Measurements from ENCODE around the gene PCDHA12.
"Not testable (repeated sequence)": the region's sequence is repeated elsewhere in the genome, so short reads cannot be mapped to it uniquely, and the experiment has no call there.

Gene PCDHA12

GRCh38 chr5:140835622-140836510 lies 39.2 kb upstream of the PCDHA12 start:
- no peak overlapping the region for H3K4me3 ChIP-seq (ENCODE audit: control insufficient read depth in 1 of 7, extremely low read depth in 1 of 7, insufficient read depth in 4 of 7, low read depth in 2 of 7, low read length in 6 of 7)
- no peaks in the 10 kb centered on the region for H3K36me3 ChIP-seq (ENCODE audit: control insufficient read depth in 4 of 4, insufficient read depth in 4 of 4, low read length in 3 of 4)
- H3K9me3 ChIP-seq (ENCODE audit: control extremely low read depth in 1 of 5, control insufficient read depth in 4 of 5, insufficient read depth in 2 of 5, low read depth in 1 of 5, low read length in 4 of 5): peaks cover 8 to 31% (median 17%) of the 10 kb centered on the region in 5 experiments
- peaks cover 0 to 21% (median 12%) of the 10 kb centered on the region in 5 experiments for H3K27me3 ChIP-seq (replicated peaks in 2 of 5; ENCODE audit: control insufficient read depth in 4 of 5, insufficient read depth in 5 of 5, low read length in 4 of 5)
- ChIA-PET POLR2A (no interaction called here), CTCF (no interaction called here)
- no peaks in the 10 kb centered on the region for H3K4me1 ChIP-seq (ENCODE audit: control extremely low read depth in 1 of 4, control insufficient read depth in 4 of 4, insufficient read depth in 4 of 4, low read length in 3 of 4)
- no peak overlapping the region for H3K27ac ChIP-seq (ENCODE audit: insufficient read depth in 1 of 2, low read depth in 1 of 2, low read length in 2 of 2, poor library complexity in 1 of 2, severe bottlenecking in 2 of 2)
- no peak for DNase-seq
- WGBS (ENCODE audit: insufficient coverage): 41% methylated on average over 103 of the region's 103 CpGs

- Histone ChIP-seq H3K27ac (ENCODE audit: insufficient read depth in 1 of 2, low read depth in 1 of 2, low read length in 2 of 2, poor library complexity in 1 of 2, severe bottlenecking in 2 of 2) (no peak within 1 kb of the TSS), H3K4me1 (ENCODE audit: control extremely low read depth in 1 of 4, control insufficient read depth in 4 of 4, insufficient read depth in 4 of 4, low read length in 3 of 4) (no peaks in the 10 kb centered on the region), H3K4me3 (ENCODE audit: control insufficient read depth in 1 of 7, extremely low read depth in 1 of 7, insufficient read depth in 4 of 7, low read depth in 2 of 7, low read length in 6 of 7) (no peak within 1 kb of the TSS), H3K9me3 (ENCODE audit: control extremely low read depth in 1 of 5, control insufficient read depth in 4 of 5, insufficient read depth in 2 of 5, low read depth in 1 of 5, low read length in 4 of 5) (peaks cover 8 to 29% (median 23%) of the 10 kb centered on the region in 5 experiments), H3K27me3 (replicated peaks in 2 of 5; ENCODE audit: control insufficient read depth in 4 of 5, insufficient read depth in 5 of 5, low read length in 4 of 5) (peaks cover 0 to 17% (median under 1%) of the 10 kb centered on the region in 5 experiments), H3K36me3 (ENCODE audit: control insufficient read depth in 4 of 4, insufficient read depth in 4 of 4, low read length in 3 of 4) (no peaks in the 10 kb centered on the region)
- peak; percentile 2 to 13 (median 6) for DNase-seq
- ChIA-PET POLR2A (no interaction called here), CTCF (no interaction called here)
- whole genome bisulfite sequencing (ENCODE audit: insufficient coverage): 21% methylated on average over 17 of the region's 47 CpGs
Measured at GRCh38 chr5:140840978-140841962, 33.8 kb upstream of the PCDHA12 start, which contains the start of gene PCDHA8. TSS of gene PCDHA8 (plus strand) at chr5:140841187. CDS start at chr5:140841322, 135 bp downstream.

- ChIA-PET CTCF (no interaction called here), POLR2A (no interaction called here)
- no peaks in the 10 kb centered on the region for H3K4me1 ChIP-seq (ENCODE audit: control extremely low read depth in 1 of 4, control insufficient read depth in 4 of 4, insufficient read depth in 4 of 4, low read length in 3 of 4)
- DNase-seq: no peak
- 45% methylated on average over 58 of the region's 87 CpGs for WGBS (ENCODE audit: insufficient coverage)
- no peak overlapping the region for H3K4me3 ChIP-seq (ENCODE audit: control insufficient read depth in 1 of 7, extremely low read depth in 1 of 7, insufficient read depth in 4 of 7, low read depth in 2 of 7, low read length in 6 of 7)
- H3K36me3 ChIP-seq (ENCODE audit: control insufficient read depth in 4 of 4, insufficient read depth in 4 of 4, low read length in 3 of 4): no peaks in the 10 kb centered on the region
- H3K27ac ChIP-seq (ENCODE audit: insufficient read depth in 1 of 2, low read depth in 1 of 2, low read length in 2 of 2, poor library complexity in 1 of 2, severe bottlenecking in 2 of 2): no peak overlapping the region
- H3K27me3 ChIP-seq (replicated peaks in 2 of 5; ENCODE audit: control insufficient read depth in 4 of 5, insufficient read depth in 5 of 5, low read length in 4 of 5): peaks cover 0 to 14% (median 0%) of the 10 kb centered on the region in 5 experiments
- H3K9me3 ChIP-seq (ENCODE audit: control extremely low read depth in 1 of 5, control insufficient read depth in 4 of 5, insufficient read depth in 2 of 5, low read depth in 1 of 5, low read length in 4 of 5): peaks cover 8 to 30% (median 20%) of the 10 kb centered on the region in 5 experiments
Measured at GRCh38 chr5:140842798-140843733, 32.0 kb upstream of the PCDHA12 start.

GRCh38 chr5:140848139-140849102 lies 26.7 kb upstream of the PCDHA12 start, which contains the start of gene PCDHA9:
TSS of gene PCDHA9 (plus strand) at chr5:140848382. CDS start at chr5:140848496, 114 bp downstream.
- Histone ChIP-seq H3K9me3 (ENCODE audit: control extremely low read depth in 1 of 5, control insufficient read depth in 4 of 5, insufficient read depth in 2 of 5, low read depth in 1 of 5, low read length in 4 of 5) (peaks cover 2 to 26% (median 16%) of the 10 kb centered on the region in 5 experiments), H3K27me3 (replicated peaks in 2 of 5; ENCODE audit: control insufficient read depth in 4 of 5, insufficient read depth in 5 of 5, low read length in 4 of 5) (peaks cover 0 to 14% (median 0%) of the 10 kb centered on the region in 5 experiments)
- H3K4me1 ChIP-seq (ENCODE audit: control extremely low read depth in 1 of 4, control insufficient read depth in 4 of 4, insufficient read depth in 4 of 4, low read length in 3 of 4); POLR2A ChIA-PET; H3K4me3 ChIP-seq (ENCODE audit: control insufficient read depth in 1 of 7, extremely low read depth in 1 of 7, insufficient read depth in 4 of 7, low read depth in 2 of 7, low read length in 6 of 7); H3K27ac ChIP-seq (ENCODE audit: insufficient read depth in 1 of 2, low read depth in 1 of 2, low read length in 2 of 2, poor library complexity in 1 of 2, severe bottlenecking in 2 of 2); DNase-seq; H3K36me3 ChIP-seq (ENCODE audit: control insufficient read depth in 4 of 4, insufficient read depth in 4 of 4, low read length in 3 of 4); CTCF ChIA-PET: not testable (repeated sequence)
- WGBS (ENCODE audit: insufficient coverage): 20% methylated on average over 23 of the region's 48 CpGs

- DNase-seq; H3K27ac ChIP-seq (ENCODE audit: insufficient read depth in 1 of 2, low read depth in 1 of 2, low read length in 2 of 2, poor library complexity in 1 of 2, severe bottlenecking in 2 of 2); H3K36me3 ChIP-seq (ENCODE audit: control insufficient read depth in 4 of 4, insufficient read depth in 4 of 4, low read length in 3 of 4); H3K4me1 ChIP-seq (ENCODE audit: control extremely low read depth in 1 of 4, control insufficient read depth in 4 of 4, insufficient read depth in 4 of 4, low read length in 3 of 4); H3K4me3 ChIP-seq (ENCODE audit: control insufficient read depth in 1 of 7, extremely low read depth in 1 of 7, insufficient read depth in 4 of 7, low read depth in 2 of 7, low read length in 6 of 7); POLR2A ChIA-PET; CTCF ChIA-PET: not testable (repeated sequence)
- Histone ChIP-seq H3K9me3 (ENCODE audit: control extremely low read depth in 1 of 5, control insufficient read depth in 4 of 5, insufficient read depth in 2 of 5, low read depth in 1 of 5, low read length in 4 of 5) (peaks cover 1 to 23% (median 16%) of the 10 kb centered on the region in 5 experiments), H3K27me3 (replicated peaks in 2 of 5; ENCODE audit: control insufficient read depth in 4 of 5, insufficient read depth in 5 of 5, low read length in 4 of 5) (peaks cover 0 to 13% (median under 1%) of the 10 kb centered on the region in 5 experiments)
- 47% methylated on average over 101 of the region's 101 CpGs for WGBS (ENCODE audit: insufficient coverage)
Measured at GRCh38 chr5:140849831-140850634, 25.1 kb upstream of the PCDHA12 start.
